Natural killer cell (primary cell): ENCODE results near the gene HTR2A. TPM values are rescaled to one million over a fixed set of nuclear protein-coding genes. Genes with fewer than 3 reads are reported as not detected.

Source experiments
- ATAC-seq, 3 donors: fragments of 150-1000 bp in 2 of 3; fragments of 200-7000 bp in 1 of 3; cut with Tn5 transposase; 1 replicate in 1 of 3; 2 replicates in 2 of 3; pipeline ENCODE4 v1.10.0; 2021; ENCODE audit warnings: mild to moderate bottlenecking in 2 of 3, moderate library complexity in 2 of 3
- DNase-seq, 2 donors: peaks; one replicate each; pipeline versions ENCODE4 v3.0.0 to v3.0.0-alpha.2; 2013 to 2021; ENCODE audit warnings: mixed read lengths in 1 of 2
- H3K27ac ChIP-seq: one replicate; pipeline ENCODE4 v1.5.1; 2013; ENCODE audit warnings: mild to moderate bottlenecking, low read length
- H3K27me3 ChIP-seq: one replicate; pipeline ENCODE4 v1.6.1; 2013; ENCODE audit warnings: low read length; ENCODE audit not compliant: control insufficient read depth, insufficient read depth
- H3K36me3 ChIP-seq: one replicate; pipeline ENCODE4 v1.6.1; 2013; ENCODE audit warnings: low read length; ENCODE audit not compliant: control insufficient read depth, insufficient read depth
- H3K4me1 ChIP-seq: one replicate; pipeline ENCODE4 v1.6.1; 2013; ENCODE audit warnings: low read length; ENCODE audit not compliant: control insufficient read depth, insufficient read depth
- H3K4me3 ChIP-seq: one replicate; pipeline ENCODE4 v1.5.1; 2013; ENCODE audit warnings: low read length
- H3K9me3 ChIP-seq: one replicate; pipeline ENCODE4 v1.6.1; 2013; ENCODE audit warnings: low read length; ENCODE audit not compliant: control insufficient read depth, insufficient read depth
- H3K27ac Mint-ChIP-seq, 2 donors: one replicate each; pipeline ENCODE4 v1.8.0; 2022; ENCODE audit warnings: mild to moderate bottlenecking in 2 of 2, mixed read lengths in 2 of 2, moderate library complexity in 1 of 2
- H3K27me3 Mint-ChIP-seq, 2 donors: one replicate each; pipeline ENCODE4 v1.8.0; 2022; ENCODE audit warnings: low read depth in 2 of 2, mixed read lengths in 2 of 2
- H3K36me3 Mint-ChIP-seq: one replicate; pipeline ENCODE4 v1.8.0; 2022; ENCODE audit warnings: mixed read lengths
- H3K4me1 Mint-ChIP-seq, 2 donors: one replicate each; pipeline ENCODE4 v1.8.0; 2022; ENCODE audit warnings: mixed read lengths in 2 of 2
- H3K4me3 Mint-ChIP-seq: one replicate; pipeline ENCODE4 v1.8.0; 2022; ENCODE audit warnings: mild to moderate bottlenecking, moderate library complexity, mixed read lengths
- H3K9me3 Mint-ChIP-seq, 2 donors: one replicate each; pipeline ENCODE4 v1.8.0; 2022; ENCODE audit warnings: mixed read lengths in 2 of 2
- CTCF ChIP-seq: fragments of 200-600 bp; IDR thresholded peaks from one replicate; pipeline ENCODE4 v1.8.0; 2022; ENCODE audit warnings: antibody characterized with exemption
- WGBS: methylation state at CpG from one replicate; pipeline ENCODE4 v1.1.7; 2013; ENCODE audit warnings: missing lambda C conversion rate; ENCODE audit not compliant: insufficient coverage; 5-methylcytosine and 5-hydroxymethylcytosine counted together
- intact Hi-C: fragments of 100-400 bp; cut with micrococcal nuclease; formaldehyde crosslinking; loops from one replicate; pipeline ENCODE4 v1.14.2; 2022
- total RNA-seq, 4 donors: library from RNA; stranded (reverse); fragments of 120-200 nt in 1 of 4; gene quantifications; one replicate each; pipeline versions ENCODE4 v1.2.3 to v1.2.4, GENCODE V29; 2013 to 2022

Gene HTR2A
- total RNA-seq, result not detected
- total RNA-seq (2013), result 0.02 TPM

- intact Hi-C loops, result no loop called here
- no peaks in the 10 kb centered on the region for H3K36me3 ChIP-seq
- no peaks in the 10 kb centered on the region for H3K9me3 ChIP-seq
- H3K27me3 ChIP-seq, result peaks cover 9% of the 10 kb centered on the region
- H3K4me1 ChIP-seq, result peaks cover 11% of the 10 kb centered on the region
- no peak within 1 kb of the TSS for H3K27ac Mint-ChIP-seq
- 10% methylated on average over 12 of the region's 13 CpGs for WGBS
- peaks cover 41 to 60% of the 10 kb centered on the region in 2 donors for H3K27me3 Mint-ChIP-seq
- no peaks in the 10 kb centered on the region for H3K9me3 Mint-ChIP-seq
- peak within 1 kb of the TSS; percentile 61 for H3K4me3 Mint-ChIP-seq
- H3K36me3 Mint-ChIP-seq, result no peaks in the 10 kb centered on the region
- DNase-seq (peak in 1 of 2 donors; percentile 14), ATAC-seq (peak in 1 of 3 donors; percentile 45)
- peaks cover 15 to 17% of the 10 kb centered on the region in 2 donors for H3K4me1 Mint-ChIP-seq
- H3K4me3 ChIP-seq, result no peak within 1 kb of the TSS
- no peak for TF ChIP-seq CTCF
- H3K27ac ChIP-seq, result no peak within 1 kb of the TSS
These were observed at the start of gene HTR2A for GRCh38 chr13:46896341-46897137. Gene HTR2A (minus strand): TSS chr13:46897053. CDS start chr13:46895906, 1,147 bp downstream.

GRCh38 chr13:46936525-46936924 is 39.7 kb upstream of the HTR2A start:
- intact Hi-C loops, result no loop called here

GRCh38 chr13:46934749-46935148 is 37.9 kb upstream of the HTR2A start:
- Mint-ChIP-seq H3K27ac (no peak overlapping the region), H3K4me1 (no peaks in the 10 kb centered on the region), H3K4me3 (no peak overlapping the region), H3K27me3 (peaks cover 4 to 14% of the 10 kb centered on the region in 2 donors), H3K36me3 (peaks cover 8% of the 10 kb centered on the region), H3K9me3 (peaks cover 5 to 7% of the 10 kb centered on the region in 2 donors)
- ATAC-seq (no peak), DNase-seq (no peak)
- 72% methylated on average over 1 of the region's 1 CpG for WGBS
- H3K27ac ChIP-seq, result no peak overlapping the region
- TF ChIP-seq CTCF, result no peak
- peaks cover 15% of the 10 kb centered on the region for H3K9me3 ChIP-seq
- no peak overlapping the region for H3K4me3 ChIP-seq
- no peaks in the 10 kb centered on the region for H3K27me3 ChIP-seq
- H3K36me3 ChIP-seq, result no peaks in the 10 kb centered on the region
- intact Hi-C loops, result no loop called here
- H3K4me1 ChIP-seq, result no peaks in the 10 kb centered on the region

More at GRCh38 chr13:46936525-46936924, 39.7 kb upstream of the HTR2A start:
- Histone ChIP-seq H3K9me3 (peaks cover 15% of the 10 kb centered on the region), H3K36me3 (no peaks in the 10 kb centered on the region), H3K27me3 (no peaks in the 10 kb centered on the region), H3K27ac (no peak overlapping the region), H3K4me3 (no peak overlapping the region), H3K4me1 (no peaks in the 10 kb centered on the region)
- 94% methylated on average over 4 of the region's 4 CpGs for WGBS
- Mint-ChIP-seq H3K36me3 (peaks cover 8% of the 10 kb centered on the region), H3K27me3 (peaks cover 6 to 14% of the 10 kb centered on the region in 2 donors), H3K9me3 (peaks cover 7 to 9% of the 10 kb centered on the region in 2 donors), H3K27ac (no peak overlapping the region), H3K4me1 (no peaks in the 10 kb centered on the region), H3K4me3 (no peak overlapping the region)
- ATAC-seq (no peak), DNase-seq (no peak)
- no peak for TF ChIP-seq CTCF
